Psoas muscle (tissue), 8 donors: ENCODE data around the gene MAP3K5. TPM values are rescaled to one million over a fixed set of nuclear protein-coding genes. Genes with fewer than 3 reads are reported as not detected.

Source experiments
- ATAC-seq, 4 donors: fragments of 200-7000 bp; cut with Tn5 transposase; one replicate each; pipeline ENCODE4 v1.9.1; 2020; ENCODE audit warnings: moderate library complexity in 3 of 4, mild to moderate bottlenecking in 2 of 4
- DNase-seq, 2 donors: peaks; one replicate each; pipeline ENCODE4 v3.0.0-alpha.2; 2020
- H3K27ac ChIP-seq: fragments of 200-600 bp; one replicate; pipeline ENCODE4 v1.8.0; 2022
- H3K27me3 ChIP-seq, 3 donors: fragments of 200-600 bp in 1 of 3; one replicate each; pipeline versions ENCODE4 v1.6.1 to v1.8.0; 2013 to 2022; ENCODE audit warnings: low read length in 2 of 3, mild to moderate bottlenecking in 2 of 3, moderate library complexity in 1 of 3; ENCODE audit not compliant: insufficient read depth in 3 of 3
- H3K36me3 ChIP-seq, 2 donors: fragments of 200-600 bp in 1 of 2; one replicate each; pipeline versions ENCODE4 v1.6.1 to v1.8.0; 2013 to 2022; ENCODE audit warnings: low read depth in 1 of 2, mild to moderate bottlenecking in 1 of 2, moderate library complexity in 1 of 2; ENCODE audit not compliant: insufficient read depth in 1 of 2
- H3K4me1 ChIP-seq: fragments of 200-600 bp; one replicate; pipeline ENCODE4 v1.8.0; 2022
- H3K4me3 ChIP-seq: fragments of 200-600 bp; one replicate; pipeline ENCODE4 v1.8.0; 2022; ENCODE audit warnings: mild to moderate bottlenecking
- H3K9me3 ChIP-seq: fragments of 200-600 bp; one replicate; pipeline ENCODE4 v1.8.0; 2022
- WGBS, 3 donors: extraction: QIAGEN DNeasy Blood & Tissue Kit; methylation state at CpG; one replicate each; pipeline versions ENCODE4 v1.1.6 to v1.1.7; 2013; 5-methylcytosine and 5-hydroxymethylcytosine counted together
- intact Hi-C, 2 donors: fragments of 100-400 bp; cut with DNase I; formaldehyde crosslinking; loops; one replicate each; pipeline versions ENCODE4 v1.11.0 to v1.14.2; 2022
- polyA plus RNA-seq, 3 donors: library from polyadenylated mRNA; stranded (reverse); fragments of 200-250 nt; gene quantifications; one replicate each; pipeline ENCODE4 v1.2.3, GENCODE V29; 2013
- total RNA-seq, 4 donors: library from RNA; stranded (reverse); fragmentation: NEBNext Ultra II Directional in 2 of 4; extraction: Animal tissue kit (Norgen Biotek cat#: 25700) in 2 of 4; gene quantifications; one replicate each; pipeline versions ENCODE4 v1.2.1 to v1.2.4, GENCODE V29; 2021 to 2023
- TF ChIP-seq, protein P1 (sequence below): fragments of 200-600 bp; IDR thresholded peaks from one replicate; pipeline ENCODE4 v1.8.0; 2022; ENCODE audit warnings: antibody characterized with exemption
- donor health status: healthy with polysubstance abuse.
- donor health status: DM: no; HTN: no; CAD: no; lungs with moderate emphysema.
- donor health status: Bipolar disorder and iron deficiency.
- donor health status: healthy.
- donor health status: DM: yes; HTN: yes; CAD: no.
- donor health status: DM: no; HTN: no; CAD: no.
- donor health status: DM: no; HTN: no; CAD: no.
- donor health status: DM: yes; HTN: yes; CAD: no.

Gene MAP3K5
- total and polyA plus RNA-seq, 7 donors: 0.91 to 8.3 (median 3.8) TPM

DNA sequence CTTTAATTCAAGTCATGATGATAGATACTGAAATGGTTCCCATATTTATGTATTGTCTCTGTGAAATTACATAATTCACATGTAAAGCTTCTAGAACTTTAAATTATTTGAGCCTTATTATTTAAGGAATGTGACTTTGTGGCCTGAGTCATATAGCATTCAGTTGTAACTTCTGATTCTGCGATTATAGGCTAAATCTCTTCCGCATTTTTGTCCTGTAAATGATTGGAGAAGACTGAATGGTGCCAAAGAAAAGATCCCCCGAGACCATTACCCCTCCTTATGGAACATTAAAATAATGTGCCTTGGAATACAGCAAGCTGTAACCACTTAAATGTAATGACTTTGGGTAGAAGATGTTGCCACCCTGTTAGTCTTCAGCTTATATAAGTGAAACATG lies 178.8 kb downstream of the MAP3K5 start:
- H3K9me3 ChIP-seq: no peaks in the 10 kb centered on the region
- TF ChIP-seq, protein P1, sequence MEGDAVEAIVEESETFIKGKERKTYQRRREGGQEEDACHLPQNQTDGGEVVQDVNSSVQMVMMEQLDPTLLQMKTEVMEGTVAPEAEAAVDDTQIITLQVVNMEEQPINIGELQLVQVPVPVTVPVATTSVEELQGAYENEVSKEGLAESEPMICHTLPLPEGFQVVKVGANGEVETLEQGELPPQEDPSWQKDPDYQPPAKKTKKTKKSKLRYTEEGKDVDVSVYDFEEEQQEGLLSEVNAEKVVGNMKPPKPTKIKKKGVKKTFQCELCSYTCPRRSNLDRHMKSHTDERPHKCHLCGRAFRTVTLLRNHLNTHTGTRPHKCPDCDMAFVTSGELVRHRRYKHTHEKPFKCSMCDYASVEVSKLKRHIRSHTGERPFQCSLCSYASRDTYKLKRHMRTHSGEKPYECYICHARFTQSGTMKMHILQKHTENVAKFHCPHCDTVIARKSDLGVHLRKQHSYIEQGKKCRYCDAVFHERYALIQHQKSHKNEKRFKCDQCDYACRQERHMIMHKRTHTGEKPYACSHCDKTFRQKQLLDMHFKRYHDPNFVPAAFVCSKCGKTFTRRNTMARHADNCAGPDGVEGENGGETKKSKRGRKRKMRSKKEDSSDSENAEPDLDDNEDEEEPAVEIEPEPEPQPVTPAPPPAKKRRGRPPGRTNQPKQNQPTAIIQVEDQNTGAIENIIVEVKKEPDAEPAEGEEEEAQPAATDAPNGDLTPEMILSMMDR: no peak
- H3K27ac ChIP-seq: no peak overlapping the region
- intact Hi-C loops: no loop called here
- H3K4me1 ChIP-seq: no peaks in the 10 kb centered on the region
- ATAC-seq (no peak), DNase-seq (no peak)
- 79 to 81% (median 79%) methylated on average over 3 of the region's 3 CpGs for WGBS, 3 donors
- peaks cover 0 to 9% of the 10 kb centered on the region in 2 donors for H3K36me3 ChIP-seq
- no peak overlapping the region for H3K4me3 ChIP-seq
- no peaks in the 10 kb centered on the region for H3K27me3 ChIP-seq

DNA sequence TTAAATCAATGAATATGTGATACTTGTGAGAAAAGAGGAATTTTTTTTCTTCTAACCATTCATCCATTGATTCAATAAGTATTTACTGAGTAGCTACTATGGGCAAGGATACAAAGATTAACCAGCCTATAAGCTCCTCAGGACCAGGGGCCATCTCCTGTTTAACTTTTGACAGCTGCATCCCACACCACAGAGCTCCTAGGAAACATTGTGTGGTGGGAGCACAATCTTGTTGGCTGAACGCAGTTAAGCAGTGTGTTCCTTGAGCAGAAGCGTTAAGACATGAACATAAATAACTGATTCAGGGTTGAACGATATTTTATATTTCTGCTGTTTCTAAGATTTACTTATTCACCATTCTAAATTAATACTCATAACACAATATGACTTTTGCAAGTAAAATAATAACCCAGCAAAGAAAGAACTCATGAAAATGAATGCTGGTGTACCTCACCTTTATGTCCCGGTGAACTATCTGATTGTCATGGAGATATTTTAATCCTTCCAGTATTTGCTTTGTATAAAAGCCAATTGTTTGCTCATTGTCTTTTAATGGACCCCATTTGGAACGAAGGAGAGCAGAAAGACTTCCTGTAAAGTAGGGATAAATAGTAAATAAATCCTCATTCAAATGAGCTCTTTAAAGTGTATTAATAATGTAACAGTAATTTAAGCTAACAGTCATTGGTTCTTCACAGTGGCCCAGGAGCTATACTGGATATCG lies 179.4 kb downstream of the MAP3K5 start:
- Histone ChIP-seq H3K27me3 (no peaks in the 10 kb centered on the region), H3K4me1 (no peaks in the 10 kb centered on the region), H3K27ac (no peak overlapping the region), H3K36me3 (peaks cover 0 to 9% of the 10 kb centered on the region in 2 donors), H3K9me3 (no peaks in the 10 kb centered on the region), H3K4me3 (no peak overlapping the region)
- ATAC-seq (no peak), DNase-seq (no peak)
- 80 to 82% (median 81%) methylated on average over 6 of the region's 6 CpGs for WGBS, 3 donors
- intact Hi-C loops: no loop called here
- TF ChIP-seq, protein P1: no peak

DNA sequence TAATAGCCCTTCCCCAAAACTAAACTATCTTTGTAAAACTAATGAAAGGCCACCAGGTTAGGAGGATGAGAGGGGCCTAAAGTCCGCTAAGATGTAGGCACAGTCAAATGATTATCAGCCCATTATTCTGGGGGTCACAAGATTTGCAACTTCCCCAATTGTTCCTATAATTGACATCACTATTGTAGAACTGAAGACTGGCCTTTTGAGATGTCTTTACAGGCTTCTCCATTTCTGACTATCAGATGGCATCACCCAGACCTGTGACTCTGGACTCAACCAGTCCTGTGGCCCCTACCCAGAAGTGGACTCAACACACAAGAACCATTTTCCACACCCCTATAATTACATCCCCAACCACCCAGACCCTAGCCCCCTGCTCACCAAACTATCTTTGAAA lies 180.5 kb downstream of the MAP3K5 start:
- no peak overlapping the region for H3K4me3 ChIP-seq
- intact Hi-C loops: no loop called here
- WGBS, 3 donors: 92 to 96% (median 93%) methylated on average over 1 of the region's 1 CpG
- H3K27me3 ChIP-seq: no peaks in the 10 kb centered on the region
- H3K4me1 ChIP-seq: no peaks in the 10 kb centered on the region
- H3K36me3 ChIP-seq: peaks cover 0 to 9% of the 10 kb centered on the region in 2 donors
- no peak for DNase-seq
- no peak for ATAC-seq
- no peak overlapping the region for H3K27ac ChIP-seq
- H3K9me3 ChIP-seq: no peaks in the 10 kb centered on the region
- TF ChIP-seq, protein P1: no peak

DNA sequence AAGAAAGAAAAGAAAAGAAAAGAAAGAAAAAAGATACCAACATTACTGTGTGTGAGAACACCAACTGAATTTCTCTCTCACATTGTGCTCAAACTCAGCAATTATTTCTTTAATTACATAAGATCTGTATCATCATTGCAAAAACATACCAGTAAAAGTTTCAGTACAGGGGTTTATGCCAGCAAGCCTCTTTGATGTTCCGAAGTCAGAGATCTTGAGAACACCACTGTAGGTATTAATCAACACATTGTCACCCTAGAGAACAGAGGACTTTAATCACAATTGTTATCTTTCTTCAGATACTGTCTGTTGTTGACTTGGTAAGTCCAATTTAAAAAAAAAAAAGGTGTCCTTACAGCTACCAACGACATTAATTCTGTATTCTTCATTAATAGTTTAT lies 181.1 kb downstream of the MAP3K5 start:
- intact Hi-C loops: no loop called here
- H3K4me3 ChIP-seq: no peak overlapping the region
- 90 to 91% (median 91%) methylated on average over 2 of the region's 2 CpGs for WGBS, 3 donors
- DNase-seq (no peak), ATAC-seq (no peak)
- peaks cover 0 to 9% of the 10 kb centered on the region in 2 donors for H3K36me3 ChIP-seq
- H3K4me1 ChIP-seq: no peaks in the 10 kb centered on the region
- peak overlapping the region; percentile 64 for H3K27ac ChIP-seq
- TF ChIP-seq, protein P1: no peak
- H3K9me3 ChIP-seq: no peaks in the 10 kb centered on the region
- no peaks in the 10 kb centered on the region for H3K27me3 ChIP-seq
